GM12875 (cell line): ENCODE data around the gene OSM.

Source experiments
- H3K4me3 ChIP-seq: one replicate; pipeline ENCODE4 v1.5.1; 2011; ENCODE audit warnings: low read depth, low read length, control low read depth
- TF ChIP-seq, protein P1 (sequence below): IDR thresholded peaks from 2 replicates; pipeline ENCODE4 v1.5.1; 2011; ENCODE audit warnings: low read depth, mild to moderate bottlenecking, control low read depth, inconsistent platforms, low read length, moderate library complexity, borderline replicate concordance; ENCODE audit not compliant: insufficient read depth

The OSM gene

GRCh38 chr22:30252411-30253204, 14.0 kb downstream of the OSM start:
- no peak overlapping the region for H3K4me3 ChIP-seq
- TF ChIP-seq, protein P1, sequence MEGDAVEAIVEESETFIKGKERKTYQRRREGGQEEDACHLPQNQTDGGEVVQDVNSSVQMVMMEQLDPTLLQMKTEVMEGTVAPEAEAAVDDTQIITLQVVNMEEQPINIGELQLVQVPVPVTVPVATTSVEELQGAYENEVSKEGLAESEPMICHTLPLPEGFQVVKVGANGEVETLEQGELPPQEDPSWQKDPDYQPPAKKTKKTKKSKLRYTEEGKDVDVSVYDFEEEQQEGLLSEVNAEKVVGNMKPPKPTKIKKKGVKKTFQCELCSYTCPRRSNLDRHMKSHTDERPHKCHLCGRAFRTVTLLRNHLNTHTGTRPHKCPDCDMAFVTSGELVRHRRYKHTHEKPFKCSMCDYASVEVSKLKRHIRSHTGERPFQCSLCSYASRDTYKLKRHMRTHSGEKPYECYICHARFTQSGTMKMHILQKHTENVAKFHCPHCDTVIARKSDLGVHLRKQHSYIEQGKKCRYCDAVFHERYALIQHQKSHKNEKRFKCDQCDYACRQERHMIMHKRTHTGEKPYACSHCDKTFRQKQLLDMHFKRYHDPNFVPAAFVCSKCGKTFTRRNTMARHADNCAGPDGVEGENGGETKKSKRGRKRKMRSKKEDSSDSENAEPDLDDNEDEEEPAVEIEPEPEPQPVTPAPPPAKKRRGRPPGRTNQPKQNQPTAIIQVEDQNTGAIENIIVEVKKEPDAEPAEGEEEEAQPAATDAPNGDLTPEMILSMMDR, result no peak

DNA sequence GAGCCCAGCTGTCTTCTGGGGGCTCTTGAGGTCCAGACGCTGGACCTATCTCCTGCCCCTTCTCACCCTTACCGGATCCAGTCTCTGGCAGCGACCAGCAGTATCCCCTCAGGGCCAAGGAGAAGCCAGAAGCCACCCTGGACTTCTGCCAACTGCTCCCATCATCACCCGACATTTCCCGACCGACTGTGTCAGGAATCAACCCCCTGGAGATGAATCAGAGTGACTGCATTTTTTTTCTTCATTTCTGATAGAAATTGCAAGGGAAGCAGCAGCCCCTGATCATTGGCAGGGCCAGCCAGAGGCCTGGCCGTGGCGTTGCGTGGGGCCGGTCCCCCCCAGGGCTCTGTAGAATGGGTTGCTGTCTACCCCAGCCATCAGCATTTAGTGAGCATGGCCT, 14.9 kb downstream of the OSM start:
- no peak overlapping the region for H3K4me3 ChIP-seq
- TF ChIP-seq, protein P1, result no peak

GRCh38 chr22:30250661-30251267, 15.9 kb downstream of the OSM start:
- no peak overlapping the region for H3K4me3 ChIP-seq
- TF ChIP-seq, protein P1, result no peak

DNA sequence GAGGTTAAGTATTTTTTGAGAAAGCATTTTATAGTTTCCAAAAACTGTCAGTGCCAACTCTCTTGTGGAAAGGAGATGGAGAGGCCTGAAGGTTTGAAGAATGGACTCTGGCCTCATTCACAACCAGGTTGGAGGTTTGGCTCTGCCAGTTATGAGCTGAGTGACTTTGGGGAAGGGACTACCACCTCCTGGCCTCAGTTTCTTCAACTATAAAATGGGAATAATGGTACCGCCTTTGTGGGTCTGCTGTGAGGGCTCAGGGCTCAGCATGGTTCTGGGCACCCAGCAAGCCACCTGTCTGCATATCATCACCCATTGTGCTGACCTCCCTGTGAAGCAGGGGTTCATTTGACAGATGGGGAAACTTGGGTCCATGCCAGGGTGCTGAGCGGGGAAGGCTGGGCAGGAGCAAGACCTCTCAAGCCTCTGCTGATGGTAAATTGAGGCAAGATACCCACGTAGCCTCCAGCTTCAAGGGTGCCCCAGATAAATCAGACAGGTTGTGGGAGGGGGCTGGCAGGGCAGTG, 16.5 kb downstream of the OSM start:
- TF ChIP-seq, protein P1, result no peak
- H3K4me3 ChIP-seq, result no peak overlapping the region

DNA sequence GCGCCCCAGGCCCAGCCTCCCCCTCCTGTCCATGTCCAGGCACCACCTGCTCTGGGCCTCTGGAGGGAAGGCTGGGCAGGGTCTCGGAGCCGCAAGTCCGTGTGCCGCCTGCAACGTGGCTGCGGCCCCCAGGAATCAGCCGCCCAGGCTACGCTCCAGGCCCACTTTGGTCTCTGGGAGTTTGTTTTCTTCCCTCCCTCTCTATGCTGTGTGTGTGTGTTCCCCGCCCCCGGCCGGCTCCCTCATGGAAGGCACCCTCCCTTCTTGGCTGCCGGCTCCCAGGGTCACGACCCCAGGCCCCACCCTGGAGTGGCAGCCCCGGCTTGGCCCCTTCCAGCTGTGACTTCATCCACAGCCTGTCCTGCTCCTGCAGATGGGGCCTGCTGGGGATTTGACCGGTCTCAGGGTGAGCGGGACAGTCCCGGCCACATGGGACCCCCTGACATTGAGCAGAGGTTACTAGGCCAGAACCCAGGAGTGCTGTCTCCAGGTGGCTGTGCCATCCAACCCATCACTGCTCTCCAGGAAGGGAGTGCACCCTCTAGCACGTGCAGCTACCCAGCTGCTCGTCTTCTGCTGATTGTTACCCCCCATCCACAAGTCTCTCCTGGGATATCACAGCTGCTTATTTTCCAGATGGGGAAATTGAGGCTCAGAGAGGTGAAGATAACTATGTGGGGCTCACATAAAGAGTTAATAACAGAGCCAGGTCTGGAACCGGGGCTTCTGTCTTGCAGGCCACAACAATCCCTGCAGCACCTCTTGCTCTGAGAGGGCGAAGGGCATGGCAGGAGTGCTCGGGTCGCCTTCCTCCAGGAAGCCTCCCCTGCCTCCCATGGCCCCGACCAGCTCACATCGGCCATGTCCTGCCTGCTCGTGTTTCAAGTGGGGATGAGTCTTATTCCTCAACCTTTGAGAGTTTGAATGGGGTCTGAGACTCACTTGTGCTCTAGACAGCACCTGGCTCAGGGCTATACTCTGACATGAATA, 17.3 kb downstream of the OSM start:
- H3K4me3 ChIP-seq, result no peak overlapping the region

DNA sequence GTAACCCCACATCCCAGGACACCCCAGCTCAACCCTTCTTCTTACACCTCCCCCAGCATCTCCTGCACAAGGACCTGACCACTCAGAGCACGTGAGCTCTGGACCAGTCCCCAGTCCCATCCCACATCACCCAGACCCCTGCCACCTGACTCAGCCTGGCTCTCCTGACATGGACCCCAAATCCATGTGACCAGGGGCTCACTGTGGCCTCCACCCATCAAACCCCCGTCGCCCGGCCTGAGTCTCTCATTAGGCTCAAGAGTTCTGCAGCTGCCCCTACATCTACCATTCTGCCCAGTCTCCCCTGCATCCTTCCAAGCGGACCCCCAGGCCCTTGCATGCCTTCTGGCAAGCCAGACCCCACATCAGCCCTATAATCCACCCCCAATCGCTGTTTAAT, 18.2 kb downstream of the OSM start:
- H3K4me3 ChIP-seq, result no peak overlapping the region

More for the DNA sequence above, 17.3 kb downstream of the OSM start:
- TF ChIP-seq, protein P1, result no peak

More for the DNA sequence above, 18.2 kb downstream of the OSM start:
- TF ChIP-seq, protein P1, result no peak
